Keratinocyte (primary cell): Measurements from ENCODE around the gene GOLGA8G. TPM values are rescaled to one million over a fixed set of nuclear protein-coding genes. Genes with fewer than 3 reads are reported as not detected.
"Not testable (repeated sequence)": the region's sequence is repeated elsewhere in the genome, so short reads cannot be mapped to it uniquely, and the experiment has no call there.

Experiments
- DNase-seq: peaks from one replicate; pipeline ENCODE4 v3.0.0-alpha.2; 2011; ENCODE audit warnings: low read depth, missing footprints, low spot score
- FAIRE-seq: peaks from 2 replicates; lab custom pipeline; 2011; peaks lifted over from hg19 to GRCh38; lab: Jason Lieb, UNC
- H2AFZ ChIP-seq: 2 replicates; pipeline ENCODE4 v1.6.0; 2012; ENCODE audit warnings: low read length, control low read depth, inconsistent platforms; ENCODE audit not compliant: control insufficient read depth
- H3K27ac ChIP-seq: 2 replicates; pipeline ENCODE4 v1.5.1; 2011; ENCODE audit warnings: low read length; ENCODE audit not compliant: control insufficient read depth, insufficient read depth
- H3K27me3 ChIP-seq: 3 replicates; pipeline ENCODE4 v1.6.0; 2011; ENCODE audit warnings: low read length; ENCODE audit not compliant: control insufficient read depth, insufficient read depth; ENCODE audit errors: extremely low read depth
- H3K36me3 ChIP-seq, 2 experiments: 2 replicates in 1 of 2; 3 replicates in 1 of 2; pipeline ENCODE4 v1.5.1; 2011; ENCODE audit warnings: low read length in 2 of 2, mild to moderate bottlenecking in 1 of 2; ENCODE audit not compliant: control insufficient read depth in 2 of 2, insufficient read depth in 2 of 2; ENCODE audit errors: extremely low read depth in 1 of 2
- H3K4me1 ChIP-seq: 3 replicates; pipeline ENCODE4 v1.5.1; 2011; ENCODE audit warnings: low read length; ENCODE audit not compliant: control insufficient read depth, insufficient read depth; ENCODE audit errors: extremely low read depth
- H3K4me2 ChIP-seq: 3 replicates; pipeline ENCODE4 v1.6.0; 2011; ENCODE audit warnings: low read depth, low read length; ENCODE audit not compliant: control insufficient read depth, insufficient read depth; ENCODE audit errors: extremely low read depth
- H3K4me3 ChIP-seq, 3 experiments: fragments of 200-600 bp in 1 of 3; sonication (generic) in 1 of 3; 2 replicates in 2 of 3; 3 replicates in 1 of 3; pipeline ENCODE4 v1.5.1; 2011 to 2016; ENCODE audit warnings: low read length in 3 of 3, mild to moderate bottlenecking in 3 of 3, control low read depth in 2 of 3, inconsistent platforms in 1 of 3, low read depth in 1 of 3, mixed read lengths in 1 of 3, mixed run types in 1 of 3, moderate library complexity in 1 of 3; ENCODE audit not compliant: control insufficient read depth in 2 of 3, insufficient read depth in 2 of 3; ENCODE audit errors: extremely low read depth in 1 of 3
- H3K79me2 ChIP-seq: 2 replicates; pipeline ENCODE4 v1.6.0; 2012; ENCODE audit warnings: low read length; ENCODE audit not compliant: control insufficient read depth, insufficient read depth
- H3K9ac ChIP-seq: 3 replicates; pipeline ENCODE4 v1.6.0; 2011; ENCODE audit warnings: low read length; ENCODE audit not compliant: control insufficient read depth, insufficient read depth; ENCODE audit errors: extremely low read depth
- H3K9me1 ChIP-seq: 3 replicates; pipeline ENCODE4 v1.6.0; 2011; ENCODE audit warnings: low read length; ENCODE audit not compliant: control insufficient read depth, insufficient read depth; ENCODE audit errors: extremely low read depth
- H3K9me3 ChIP-seq: 2 replicates; pipeline ENCODE4 v1.5.1; 2012; ENCODE audit warnings: low read depth, low read length; ENCODE audit not compliant: control insufficient read depth
- H4K20me1 ChIP-seq: 3 replicates; pipeline ENCODE4 v1.6.0; 2011; ENCODE audit warnings: low read length; ENCODE audit not compliant: control insufficient read depth, insufficient read depth; ENCODE audit errors: extremely low read depth
- dilution Hi-C: fragments of 300-500 bp; cut with MboI; formaldehyde crosslinking; loops from one replicate; pipeline ENCODE4 v1.7.0; 2020; ENCODE audit warnings: low sequenced_read_pairs; ENCODE audit not compliant: extremely low pct_ligation_motif_present
- polyA plus RNA-seq, 5 experiments: library from polyadenylated mRNA; depleted of rRNA in 3 of 5; stranded (reverse) in 3 of 5; stranded (forward) in 1 of 5; unstranded in 1 of 5; fragments of >200 nt; gene quantifications; 1 replicate in 1 of 5; 2 replicates in 3 of 5; 3 replicates in 1 of 5; pipeline versions ENCODE4 v1.2.1 to v1.2.3, GENCODE V29; 2011 to 2012; ENCODE audit warnings: missing spikeins in 2 of 5, low read depth in 1 of 5, low replicate concordance in 1 of 5
- small RNA-seq, 3 experiments: library from RNA; depleted of rRNA; stranded (forward); fragments of <200 nt; gene quantifications; one replicate each; pipeline ENCODE3, GENCODE V24; 2012; ENCODE audit warnings: low read depth in 3 of 3, low replicate concordance in 1 of 3; ENCODE audit not compliant: insufficient read length in 3 of 3

Gene GOLGA8G
- polyA plus RNA-seq, 1 donor (not counting 4 experiments of a cell fraction or from before 2014, with no cell fraction given) = not detected

DNA sequence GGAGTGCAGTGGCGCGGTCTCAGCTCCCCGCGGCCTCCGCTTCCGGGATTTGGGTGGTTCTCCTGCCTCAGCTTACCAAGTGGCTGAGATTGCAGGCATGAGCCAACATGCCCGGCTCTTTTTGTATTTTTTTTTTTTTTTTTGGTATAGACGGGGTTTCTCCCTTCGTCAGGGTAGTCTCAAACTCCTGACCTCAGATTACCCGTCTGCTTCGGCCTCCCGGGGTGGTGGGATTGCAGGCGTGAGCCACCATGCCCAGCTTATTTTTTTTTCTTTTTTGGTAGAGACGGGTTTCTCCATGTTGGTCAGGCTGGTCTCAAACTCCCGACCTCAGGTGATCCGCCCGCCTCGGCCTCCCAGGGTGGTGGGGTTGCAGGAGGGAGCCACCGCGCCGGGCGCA, 18.6 kb downstream of the GOLGA8G start:
- H3K36me3 ChIP-seq, H3K4me2 ChIP-seq, H2AFZ ChIP-seq, H3K79me2 ChIP-seq, H3K27me3 ChIP-seq, DNase-seq, H3K9ac ChIP-seq, H3K9me3 ChIP-seq, H3K4me1 ChIP-seq, FAIRE-seq, H3K9me1 ChIP-seq, H4K20me1 ChIP-seq, H3K4me3 ChIP-seq, dilution Hi-C loops, H3K27ac ChIP-seq: not testable (repeated sequence)

DNA sequence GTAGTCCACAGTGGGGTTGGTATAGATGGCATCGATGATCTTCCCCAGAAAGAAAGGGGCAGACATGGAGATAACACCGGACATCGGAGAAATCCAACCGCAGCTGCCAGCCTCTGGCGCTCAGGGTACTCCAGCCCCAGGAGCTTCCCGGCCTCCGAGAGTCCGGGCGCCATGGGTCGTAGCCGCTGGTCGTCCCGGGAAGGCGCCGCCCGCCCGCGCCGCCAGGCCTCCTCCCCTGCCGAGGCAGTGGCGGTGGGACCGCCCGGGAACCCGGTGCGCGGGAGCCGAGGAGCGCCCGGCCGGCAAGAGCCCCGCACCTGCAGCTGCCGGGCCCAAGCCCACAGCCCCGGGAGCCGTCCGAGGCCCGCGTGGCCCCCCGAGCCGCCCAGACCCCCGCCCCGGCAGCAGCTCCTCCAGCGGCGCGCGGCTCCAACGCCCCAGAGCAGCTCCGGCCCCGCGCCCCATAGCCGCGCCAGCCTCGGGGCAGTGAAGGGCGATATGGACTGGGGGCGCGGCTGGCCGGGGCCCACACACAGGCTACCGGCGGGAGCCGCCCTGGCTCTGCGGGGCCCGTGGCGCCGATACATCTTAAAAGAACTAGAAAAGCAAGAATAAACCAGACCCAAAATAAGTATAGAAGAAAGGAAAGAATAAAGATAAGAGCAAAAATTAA, 24.4 kb downstream of the GOLGA8G start:
- dilution Hi-C loops, H3K4me1 ChIP-seq, H3K9me1 ChIP-seq, H3K9ac ChIP-seq, H2AFZ ChIP-seq, H3K9me3 ChIP-seq, H3K36me3 ChIP-seq, DNase-seq, FAIRE-seq, H3K27ac ChIP-seq, H3K27me3 ChIP-seq, H3K79me2 ChIP-seq, H3K4me2 ChIP-seq, H4K20me1 ChIP-seq, H3K4me3 ChIP-seq: not testable (repeated sequence)

DNA sequence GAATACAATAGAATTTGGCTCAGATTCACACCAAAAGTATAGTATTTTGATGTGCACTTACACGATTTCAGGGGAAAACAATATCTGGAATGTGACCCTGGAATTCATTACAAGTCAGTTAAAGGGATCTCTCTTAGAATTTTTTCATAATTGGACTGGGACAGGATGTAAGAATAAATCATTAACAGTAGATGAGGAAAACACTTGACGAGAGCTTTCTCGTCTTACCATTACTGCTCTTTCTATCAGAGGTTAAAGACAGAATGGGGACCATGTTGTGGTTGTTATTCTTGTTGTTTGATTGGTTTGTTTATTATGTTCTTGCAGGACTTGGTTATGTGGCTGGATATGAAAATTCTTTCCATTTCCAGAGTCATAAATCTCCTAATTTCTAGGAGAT, 51.4 kb downstream of the GOLGA8G start:
- H3K79me2 ChIP-seq, H3K4me3 ChIP-seq, H4K20me1 ChIP-seq, dilution Hi-C loops, H3K27me3 ChIP-seq, H3K9me3 ChIP-seq, H3K4me1 ChIP-seq, FAIRE-seq, H3K36me3 ChIP-seq, H3K27ac ChIP-seq, H3K9me1 ChIP-seq, DNase-seq, H2AFZ ChIP-seq, H3K9ac ChIP-seq, H3K4me2 ChIP-seq: not testable (repeated sequence)

Small RNA genes lying within 50 kb of the gene (small RNA-seq; reads per million reads assigned to genes)
- gene AC138749.2 (0 reads per million in 3 experiments), gene AC138749.4 (0 reads per million in 3 experiments), gene AC138749.5 (0 reads per million in 3 experiments), gene MIR4509-3 (0 reads per million in 3 experiments), gene RF00017 (0 reads per million in 3 experiments)

Other genes starting within 250 kb of the GOLGA8G start
- 12.4 to 16.2 TPM (median 14.9 TPM) in 3 replicates for gene HERC2, start 210.8 kb downstream of the GOLGA8G start, polyA plus RNA-seq
- gene GOLGA6L24, start 174.9 kb downstream of the GOLGA8G start, polyA plus RNA-seq = not detected in 3 replicates
- gene GOLGA8F, start 154.3 kb downstream of the GOLGA8G start, polyA plus RNA-seq = not detected in 3 replicates
- gene GOLGA6L25, start 20.6 kb upstream of the GOLGA8G start, polyA plus RNA-seq = not detected in 3 replicates
- gene GOLGA8M, start 179.4 kb upstream of the GOLGA8G start, polyA plus RNA-seq = 0.05 TPM in 1 of 3 replicates, not detected in the others